H1 (cell line): ENCODE measurements around the gene UTS2B. TPM values are rescaled to one million over a fixed set of nuclear protein-coding genes. Genes with fewer than 3 reads are reported as not detected.

Experiments used
- CTCF ChIA-PET: fragments of 300-600 bp; sonication (Branson Sonifier 250); formaldehyde crosslinking; loops from one replicate; lab custom pipeline; 2021; ENCODE audit not compliant: partially characterized antibody; lab: Charles Lee
- POLR2A ChIA-PET: fragments of 300-600 bp; sonication (Branson Sonifier 250); formaldehyde crosslinking; loops from one replicate; lab custom pipeline; 2021; ENCODE audit warnings: inconsistent platforms; ENCODE audit not compliant: partially characterized antibody; lab: Charles Lee
- DNase-seq, 2 experiments: peaks; one replicate each; pipeline versions ENCODE4 v3.0.0 to v3.0.0-alpha.2; 2010 to 2022; ENCODE audit warnings: low spot score in 2 of 2, low read depth in 1 of 2, mixed read lengths in 1 of 2
- FAIRE-seq: peaks from 2 replicates; lab custom pipeline; 2011; peaks lifted over from hg19 to GRCh38; lab: Jason Lieb, UNC
- H2AFZ ChIP-seq: 2 replicates; pipeline ENCODE4 v1.8.1; 2012; ENCODE audit warnings: low read length, inconsistent platforms
- H2AK5ac ChIP-seq: 2 replicates; pipeline ENCODE4 v1.6.1; 2013; ENCODE audit warnings: low read depth, low read length
- H2BK120ac ChIP-seq: replicated peaks from 2 replicates; pipeline ENCODE3; 2013; ENCODE audit warnings: low read depth, low read length, inconsistent platforms
- H2BK12ac ChIP-seq: 2 replicates; pipeline ENCODE4 v1.6.1; 2013; ENCODE audit warnings: low read depth, low read length
- H2BK15ac ChIP-seq: 2 replicates; pipeline ENCODE4 v1.6.1; 2013; ENCODE audit warnings: low read length
- H2BK20ac ChIP-seq: 2 replicates; pipeline ENCODE4 v1.6.1; 2013; ENCODE audit warnings: low read length
- H2BK5ac ChIP-seq: 2 replicates; pipeline ENCODE4 v1.6.1; 2013; ENCODE audit warnings: low read depth, low read length
- H3K14ac ChIP-seq: 2 replicates; pipeline ENCODE4 v1.6.1; 2013; ENCODE audit warnings: inconsistent platforms; ENCODE audit not compliant: insufficient read length
- H3K18ac ChIP-seq: 2 replicates; pipeline ENCODE4 v1.6.1; 2013; ENCODE audit warnings: low read length; ENCODE audit errors: extremely low read depth
- H3K23ac ChIP-seq: 2 replicates; pipeline ENCODE4 v1.6.1; 2013; ENCODE audit warnings: inconsistent platforms; ENCODE audit not compliant: insufficient read length
- H3K23me2 ChIP-seq: 2 replicates; pipeline ENCODE4 v1.6.1; 2013; ENCODE audit warnings: low read depth, low read length
- H3K27ac ChIP-seq: 2 replicates; pipeline ENCODE4 v1.6.1; 2011; ENCODE audit warnings: low read depth, low read length, inconsistent platforms
- H3K27me3 ChIP-seq, 4 experiments: replicated peaks in 1 of 4; 1 replicate in 1 of 4; 2 replicates in 3 of 4; pipeline versions ENCODE4 v1.6.1 to v1.8.1; 2011 to 2013; ENCODE audit warnings: low read length in 3 of 4, mild to moderate bottlenecking in 3 of 4, inconsistent platforms in 2 of 4, mixed read lengths in 2 of 4, moderate library complexity in 1 of 4; ENCODE audit not compliant: control insufficient read depth in 3 of 4, insufficient read depth in 3 of 4; ENCODE audit errors: extremely low read depth in 1 of 4
- H3K36me3 ChIP-seq, 4 experiments: 2 replicates each; pipeline versions ENCODE4 v1.6.1 to v1.8.1; 2011 to 2013; ENCODE audit warnings: mild to moderate bottlenecking in 4 of 4, low read length in 3 of 4, moderate library complexity in 2 of 4, control low read depth in 1 of 4, inconsistent platforms in 1 of 4; ENCODE audit not compliant: insufficient read depth in 4 of 4, control insufficient read depth in 2 of 4
- H3K4ac ChIP-seq: replicated peaks from 2 replicates; pipeline ENCODE3; 2013; ENCODE audit warnings: low read length, low read depth, mixed read lengths, inconsistent platforms; ENCODE audit not compliant: insufficient read length
- H3K4me1 ChIP-seq, 4 experiments: replicated peaks in 1 of 4; 1 replicate in 1 of 4; 2 replicates in 3 of 4; pipeline versions ENCODE4 v1.6.1 to v1.8.1; 2011 to 2013; ENCODE audit warnings: low read length in 3 of 4, inconsistent platforms in 2 of 4, mixed read lengths in 1 of 4; ENCODE audit not compliant: insufficient read depth in 4 of 4, control insufficient read depth in 3 of 4
- H3K4me2 ChIP-seq, 2 experiments: 2 replicates each; pipeline versions ENCODE4 v1.6.1 to v1.8.1; 2011 to 2013; ENCODE audit warnings: low read depth in 2 of 2, low read length in 2 of 2, control low read depth in 1 of 2, inconsistent platforms in 1 of 2, mild to moderate bottlenecking in 1 of 2; ENCODE audit not compliant: insufficient read depth in 1 of 2
- H3K4me3 ChIP-seq, 4 experiments: fragments of 200-600, 300-600 bp in 1 of 4; sonication (generic), shearing (Covaris generic), sonication (Bioruptor Twin) in 1 of 4; 2 replicates each; pipeline versions ENCODE4 v1.5.1 to v1.8.1; 2011 to 2016; ENCODE audit warnings: low read length in 4 of 4, low read depth in 3 of 4, control low read depth in 2 of 4, inconsistent platforms in 2 of 4, mild to moderate bottlenecking in 2 of 4, mixed read lengths in 1 of 4, moderate library complexity in 1 of 4; ENCODE audit not compliant: insufficient read depth in 2 of 4; ENCODE audit errors: extremely low read depth in 1 of 4
- H3K56ac ChIP-seq: replicated peaks from 2 replicates; pipeline ENCODE3; 2013; ENCODE audit warnings: low read depth, mild to moderate bottlenecking, mixed read lengths, low read length, inconsistent platforms; ENCODE audit not compliant: insufficient read length
- H3K79me1 ChIP-seq: 2 replicates; pipeline ENCODE4 v1.6.1; 2013; ENCODE audit warnings: low read depth, low read length, control low read depth
- H3K79me2 ChIP-seq, 2 experiments: 2 replicates each; pipeline versions ENCODE4 v1.6.1 to v1.8.1; 2012 to 2013; ENCODE audit warnings: low read length in 2 of 2, mild to moderate bottlenecking in 2 of 2, inconsistent platforms in 1 of 2; ENCODE audit not compliant: insufficient read depth in 2 of 2, control insufficient read depth in 1 of 2
- H3K9ac ChIP-seq, 4 experiments: replicated peaks in 1 of 4; 1 replicate in 1 of 4; 2 replicates in 3 of 4; pipeline versions ENCODE4 v1.6.1 to v1.8.1; 2011 to 2013; ENCODE audit warnings: low read depth in 3 of 4, low read length in 3 of 4, control low read depth in 2 of 4, mild to moderate bottlenecking in 2 of 4, moderate library complexity in 2 of 4, inconsistent platforms in 1 of 4; ENCODE audit errors: extremely low read depth in 1 of 4
- H3K9me3 ChIP-seq, 2 experiments: 2 replicates each; pipeline versions ENCODE4 v1.6.1 to v1.8.1; 2012 to 2013; ENCODE audit warnings: mild to moderate bottlenecking in 2 of 2, moderate library complexity in 2 of 2, control low read depth in 1 of 2, inconsistent platforms in 1 of 2, low read depth in 1 of 2, low read length in 1 of 2, mixed read lengths in 1 of 2; ENCODE audit not compliant: insufficient read depth in 2 of 2
- H4K20me1 ChIP-seq, 2 experiments: replicated peaks in 1 of 2; 2 replicates each; pipeline versions ENCODE3 to v1.8.1; 2011 to 2013; ENCODE audit warnings: inconsistent platforms in 2 of 2, low read length in 2 of 2, mild to moderate bottlenecking in 1 of 2; ENCODE audit not compliant: insufficient read depth in 2 of 2, control insufficient read depth in 1 of 2
- H4K5ac ChIP-seq: 2 replicates; pipeline ENCODE4 v1.6.1; 2013; ENCODE audit warnings: low read length, low read depth, mixed read lengths, inconsistent platforms; ENCODE audit not compliant: insufficient read length
- H4K8ac ChIP-seq: 2 replicates; pipeline ENCODE4 v1.8.0; 2013; ENCODE audit warnings: mild to moderate bottlenecking, moderate library complexity, low read length, inconsistent platforms; ENCODE audit not compliant: insufficient read depth; ENCODE audit errors: extremely low read depth
- H4K91ac ChIP-seq: replicated peaks from 2 replicates; pipeline ENCODE3; 2013; ENCODE audit warnings: low read length, mixed read lengths, inconsistent platforms; ENCODE audit not compliant: insufficient read length
- BACH1 ChIP-seq: IDR thresholded peaks from 2 replicates; pipeline ENCODE4 v1.6.1; 2012; ENCODE audit warnings: low read length, improper control_type of control experiment
- EZH2 ChIP-seq: fragments of 200-600 bp; sonication (generic); IDR thresholded peaks from 2 replicates; pipeline ENCODE4 v1.7.1; 2012; ENCODE audit warnings: low read depth, mild to moderate bottlenecking, moderate library complexity, low read length, inconsistent platforms; ENCODE audit not compliant: severe bottlenecking
- HDAC6 ChIP-seq: IDR thresholded peaks from one replicate; pipeline ENCODE4 v1.7.1; 2012; ENCODE audit warnings: low read depth, mild to moderate bottlenecking, inconsistent platforms, low read length, moderate library complexity
- SIX5 ChIP-seq: IDR thresholded peaks from 2 replicates; pipeline ENCODE4 v1.6.1; 2011; ENCODE audit warnings: mild to moderate bottlenecking, low read depth, low read length
- SP1 ChIP-seq: IDR thresholded peaks from 2 replicates; pipeline ENCODE4 v1.6.1; 2011; ENCODE audit warnings: low read depth, low read length
- ZNF274 ChIP-seq: IDR thresholded peaks from 2 replicates; pipeline ENCODE4 v1.7.0; 2012; ENCODE audit warnings: low read length, borderline replicate concordance; ENCODE audit errors: extremely low read depth
- WGBS, 2 experiments: shearing (Covaris generic) in 1 of 2; methylation state at CpG; one replicate each; pipeline versions ENCODE4 v1.1.6 to v1.1.7; 2013 to 2015; ENCODE audit warnings: low lambda C conversion rate in 2 of 2, mixed read lengths in 2 of 2, inconsistent platforms in 1 of 2, low coverage in 1 of 2, missing lambda C conversion rate in 1 of 2; ENCODE audit not compliant: insufficient replicate concordance in 2 of 2, insufficient coverage in 1 of 2, insufficient read length in 1 of 2; ENCODE audit errors: extremely low coverage in 1 of 2, missing lambda C conversion rate in 1 of 2; 5-methylcytosine and 5-hydroxymethylcytosine counted together
- polyA plus RNA-seq, 7 experiments: library from polyadenylated mRNA; depleted of rRNA in 3 of 7; stranded (reverse) in 5 of 7; unstranded in 2 of 7; fragments of >200 nt in 5 of 7; fragments of 200-250 nt in 2 of 7; gene quantifications; 1 replicate in 5 of 7; 2 replicates in 1 of 7; 4 replicates in 1 of 7; pipeline versions ENCODE4 v1.2.1 to v1.2.3, GENCODE V29; 2011 to 2013; ENCODE audit warnings: missing spikeins in 2 of 7, mixed read lengths in 2 of 7
- total RNA-seq: library from RNA; stranded (reverse); fragmentation: NEBNext Ultra II Directional; extraction: Animal tissue kit (Norgen Biotek cat#: 25700); gene quantifications from 2 replicates; pipeline ENCODE4 v1.2.1, GENCODE V29; 2021
- TF ChIP-seq, protein P1 (sequence below): IDR thresholded peaks from 2 replicates; pipeline ENCODE4 v1.6.1; 2011; ENCODE audit warnings: low read length, improper control_type of control experiment

The UTS2B gene
- total and polyA plus RNA-seq, 2 of the 8 experiments (the other 6 are each of a cell fraction or from before 2014, with no cell fraction given) = not detected

- no peak overlapping the region for H2BK15ac ChIP-seq
- H3K9ac ChIP-seq = peak overlapping the region in 2 of 4 experiments; percentile 61 to 66; a peak in 3 of 7 replicates
- H4K5ac ChIP-seq = no peak overlapping the region
- H3K27ac ChIP-seq = no peak overlapping the region
- no peaks in the 10 kb centered on the region for H3K36me3 ChIP-seq
- no peak overlapping the region for H2AFZ ChIP-seq
- H3K9me3 ChIP-seq = no peaks in the 10 kb centered on the region
- H4K8ac ChIP-seq = no peak overlapping the region
- no peak overlapping the region for H2BK120ac ChIP-seq
- no peak overlapping the region for H3K18ac ChIP-seq
- no peak overlapping the region for H3K14ac ChIP-seq
- no peak overlapping the region for H2BK5ac ChIP-seq
- no peak overlapping the region for H2BK12ac ChIP-seq
- TF ChIP-seq BACH1 (no peak), EZH2 (no peak), SP1 (no peak), HDAC6 (no peak), ZNF274 (no peak), SIX5 (no peak)
- TF ChIP-seq, protein P1, sequence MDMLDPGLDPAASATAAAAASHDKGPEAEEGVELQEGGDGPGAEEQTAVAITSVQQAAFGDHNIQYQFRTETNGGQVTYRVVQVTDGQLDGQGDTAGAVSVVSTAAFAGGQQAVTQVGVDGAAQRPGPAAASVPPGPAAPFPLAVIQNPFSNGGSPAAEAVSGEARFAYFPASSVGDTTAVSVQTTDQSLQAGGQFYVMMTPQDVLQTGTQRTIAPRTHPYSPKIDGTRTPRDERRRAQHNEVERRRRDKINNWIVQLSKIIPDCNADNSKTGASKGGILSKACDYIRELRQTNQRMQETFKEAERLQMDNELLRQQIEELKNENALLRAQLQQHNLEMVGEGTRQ = no peak
- TF ChIP-seq, all 59 proteins: peak for 0
- no peaks in the 10 kb centered on the region for H4K20me1 ChIP-seq
- 66% methylated on average over 11 of the region's 11 CpGs; no CpG with 5 or more reads in 1 of the 2 experiments for WGBS, 2 experiments
- H3K4me3 ChIP-seq = peak overlapping the region; percentile 64 to 87 (median 67); a peak in 7 of 8 replicates
- no peak overlapping the region for H3K56ac ChIP-seq
- peaks cover 0 to 43% of the 10 kb centered on the region in 2 experiments; a peak in 2 of 4 replicates for H3K79me2 ChIP-seq
- no peaks in the 10 kb centered on the region for H3K79me1 ChIP-seq
- DNase-seq (no peak), FAIRE-seq (no peak)
- ChIA-PET CTCF (no interaction called here), POLR2A (no interaction called here)
- H3K4me1 ChIP-seq = peaks cover 0 to 11% (median 6%) of the 10 kb centered on the region in 4 experiments; a peak in 6 of 7 replicates
- peaks cover 5% of the 10 kb centered on the region; the same call in 1 of the 2 replicates for H3K23me2 ChIP-seq
- H3K4me2 ChIP-seq = peak overlapping the region; percentile 81 to 99
- H3K4ac ChIP-seq = no peak overlapping the region
- H2BK20ac ChIP-seq = no peak overlapping the region
- H4K91ac ChIP-seq = no peak overlapping the region
- no peak overlapping the region for H2AK5ac ChIP-seq
- H3K23ac ChIP-seq = no peak overlapping the region
- peaks cover 2 to 14% (median 11%) of the 10 kb centered on the region in 4 experiments for H3K27me3 ChIP-seq
Observed at GRCh38 chr3:191330530-191331048, 263 bp upstream of the UTS2B start.
